Endothelial cell of umbilical vein (primary cell): Measurements from ENCODE around the gene WLS. TPM values are rescaled to one million over a fixed set of nuclear protein-coding genes. Genes with fewer than 3 reads are reported as not detected.

Experiments used
- BruUV-seq: library from RNA; stranded (reverse); fragments of 400-500 nt; replicated peaks from 2 replicates; lab custom pipeline; 2021; lab: Mats Ljungman, UMichigan
- CTCF ChIA-PET: fragments of 300-600, 350-600 bp; sonication (Branson Sonifier 250); formaldehyde crosslinking; loops from one replicate; lab custom pipeline; 2021; ENCODE audit warnings: antibody characterized with exemption, inconsistent platforms; lab: Charles Lee
- POLR2A ChIA-PET: fragments of 300-600, 350-600 bp; sonication (Branson Sonifier 250); formaldehyde crosslinking; loops from one replicate; lab custom pipeline; 2021; ENCODE audit warnings: antibody characterized with exemption, inconsistent platforms; lab: Charles Lee
- DNase-seq: peaks from one replicate; pipeline ENCODE4 v3.0.0-alpha.2; 2011; ENCODE audit warnings: low read depth, low spot score
- FAIRE-seq: peaks from 2 replicates; lab custom pipeline; 2011; peaks lifted over from hg19 to GRCh38; lab: Jason Lieb, UNC
- H2AFZ ChIP-seq: 2 replicates; pipeline ENCODE4 v1.6.0; 2012; ENCODE audit warnings: low read depth, low read length, control low read depth, inconsistent platforms
- H3K27ac ChIP-seq: 2 replicates; pipeline ENCODE4 v1.5.1; 2011; ENCODE audit warnings: low read depth, mild to moderate bottlenecking, control low read depth, low read length, moderate library complexity; ENCODE audit not compliant: insufficient read depth
- H3K27me3 ChIP-seq, 2 experiments: 2 replicates each; pipeline versions ENCODE4 v1.6.0 to v1.6.1; 2011; ENCODE audit warnings: low read length in 2 of 2, mixed read lengths in 1 of 2; ENCODE audit not compliant: control insufficient read depth in 2 of 2, insufficient read depth in 2 of 2
- H3K36me3 ChIP-seq, 2 experiments: 2 replicates in 1 of 2; 3 replicates in 1 of 2; pipeline ENCODE4 v1.5.1; 2011; ENCODE audit warnings: low read length in 2 of 2, mild to moderate bottlenecking in 1 of 2, moderate library complexity in 1 of 2; ENCODE audit not compliant: control insufficient read depth in 2 of 2, insufficient read depth in 2 of 2; ENCODE audit errors: extremely low read depth in 1 of 2
- H3K4me1 ChIP-seq: 3 replicates; pipeline ENCODE4 v1.5.1; 2011; ENCODE audit warnings: mild to moderate bottlenecking, low read length; ENCODE audit not compliant: control insufficient read depth, insufficient read depth; ENCODE audit errors: extremely low read depth
- H3K4me2 ChIP-seq: 2 replicates; pipeline ENCODE4 v1.6.1; 2011; ENCODE audit warnings: low read length, control low read depth, mixed read lengths; ENCODE audit not compliant: insufficient read depth
- H3K4me3 ChIP-seq, 3 experiments: fragments of 200-600 bp in 1 of 3; sonication (generic), shearing (Covaris generic) in 1 of 3; replicated peaks in 1 of 3; 2 replicates each; pipeline ENCODE4 v1.5.1; 2011 to 2016; ENCODE audit warnings: control low read depth in 3 of 3, low read length in 3 of 3, mild to moderate bottlenecking in 2 of 3, inconsistent platforms in 1 of 3, low read depth in 1 of 3, moderate library complexity in 1 of 3; ENCODE audit not compliant: insufficient read depth in 1 of 3
- H3K79me2 ChIP-seq: 2 replicates; pipeline ENCODE4 v1.6.0; 2012; ENCODE audit warnings: low read length, inconsistent platforms; ENCODE audit not compliant: control insufficient read depth, insufficient read depth
- H3K9ac ChIP-seq: replicated peaks from 2 replicates; pipeline ENCODE3; 2011; ENCODE audit warnings: low read length, control low read depth; ENCODE audit not compliant: insufficient read depth; ENCODE audit errors: extremely low read depth
- H3K9me1 ChIP-seq: replicated peaks from 3 replicates; pipeline ENCODE4 v1.6.0; 2011; ENCODE audit warnings: mild to moderate bottlenecking, low read length; ENCODE audit not compliant: control insufficient read depth, insufficient read depth; ENCODE audit errors: extremely low read depth
- H3K9me3 ChIP-seq: replicated peaks from 2 replicates; pipeline ENCODE4 v1.5.1; 2012; ENCODE audit warnings: low read length, inconsistent platforms; ENCODE audit not compliant: control insufficient read depth, insufficient read depth
- H4K20me1 ChIP-seq: replicated peaks from 2 replicates; pipeline ENCODE3; 2011; ENCODE audit warnings: mild to moderate bottlenecking, low read length; ENCODE audit not compliant: control insufficient read depth, insufficient read depth; ENCODE audit errors: extremely low read depth
- CTCF ChIP-seq, 2 donors: IDR thresholded peaks; 1 replicate in 1 of 2; 2 replicates in 1 of 2; pipeline ENCODE4 v1.5.1; 2011; ENCODE audit warnings: low read length in 2 of 2, mild to moderate bottlenecking in 2 of 2, moderate library complexity in 2 of 2, control low read depth in 1 of 2, inconsistent platforms in 1 of 2, low read depth in 1 of 2; ENCODE audit not compliant: insufficient read depth in 1 of 2; ENCODE audit errors: extremely low read depth in 1 of 2
- EZH2 ChIP-seq: IDR thresholded peaks from 2 replicates; pipeline ENCODE4 v1.6.1; 2012; ENCODE audit warnings: borderline replicate concordance, low read depth, mild to moderate bottlenecking, moderate library complexity, low read length, inconsistent platforms; ENCODE audit not compliant: severe bottlenecking
- GATA2 ChIP-seq: IDR thresholded peaks from 2 replicates; pipeline ENCODE4 v1.7.0; 2011; ENCODE audit warnings: low read depth, mild to moderate bottlenecking, moderate library complexity, mixed read lengths, low read length; ENCODE audit not compliant: insufficient read length, insufficient read depth
- JUN ChIP-seq: IDR thresholded peaks from 2 replicates; pipeline ENCODE4 v1.6.1; 2011; ENCODE audit warnings: borderline replicate concordance, low read depth; ENCODE audit not compliant: insufficient read length, insufficient read depth
- MAX ChIP-seq: IDR thresholded peaks from 2 replicates; pipeline ENCODE4 v1.6.1; 2011; ENCODE audit not compliant: insufficient read depth, insufficient read length
- MYC ChIP-seq: IDR thresholded peaks from one replicate; pipeline ENCODE4 v1.6.1; 2011; ENCODE audit warnings: mild to moderate bottlenecking, low read depth, low read length
- POLR2A ChIP-seq: IDR thresholded peaks from 2 replicates; pipeline ENCODE4 v1.6.1; 2012; ENCODE audit warnings: low read depth, mild to moderate bottlenecking, control low read depth, low read length
- POLR2AphosphoS5 ChIP-seq: IDR thresholded peaks from 2 replicates; pipeline ENCODE4 v1.6.1; 2012; ENCODE audit warnings: low read depth, mild to moderate bottlenecking, control low read depth, low read length, moderate library complexity; ENCODE audit not compliant: insufficient read depth
- dilution Hi-C: fragments of 300-500 bp; cut with MboI; formaldehyde crosslinking; loops from one replicate; pipeline ENCODE4 v1.15.0; 2019; ENCODE audit warnings: low sequenced_read_pairs; ENCODE audit not compliant: extremely low pct_ligation_motif_present
- intact Hi-C: fragments of 100-400 bp; cut with micrococcal nuclease; formaldehyde crosslinking; loops from one replicate; pipeline ENCODE4 v1.10.0; 2022
- polyA plus RNA-seq, 4 experiments: library from polyadenylated mRNA; depleted of rRNA in 3 of 4; stranded (reverse) in 3 of 4; unstranded in 1 of 4; fragments of >200 nt; gene quantifications; 2 replicates each; pipeline versions ENCODE4 v1.2.1 to v1.2.3, GENCODE V29; 2011 to 2012; ENCODE audit warnings: missing spikeins in 1 of 4
- total RNA-seq: library from RNA; stranded (reverse); gene quantifications from 2 replicates; pipeline ENCODE4 v1.2.3, GENCODE V29; 2021

Gene WLS
- total and polyA plus RNA-seq, 2 donors (not counting 3 experiments of a cell fraction or from before 2014, with no cell fraction given), result 121 to 199 TPM

GRCh38 chr1:68115308-68115707 lies 117.0 kb downstream of the WLS start:
- H4K20me1 ChIP-seq, result no peaks in the 10 kb centered on the region
- ChIA-PET CTCF (interaction anchor here (0.8 to 7.5 kb wide), 9 partner anchors 228 to 475 kb away, joined by 3 to 142 read pairs (median 7); no protein-coding TSS in a partner anchor), POLR2A (no interaction called here)
- FAIRE-seq (no peak), DNase-seq (no peak)
- H3K9me3 ChIP-seq, result no peaks in the 10 kb centered on the region
- peaks cover 12% of the 10 kb centered on the region for H3K4me1 ChIP-seq
- dilution Hi-C loops (no loop called here), intact Hi-C loops (no loop called here)
- no peaks in the 10 kb centered on the region for H3K9me1 ChIP-seq
- H3K9ac ChIP-seq, result no peak overlapping the region
- BruUV-seq, result no TSS peak
- H3K27ac ChIP-seq, result no peak overlapping the region
- no peak overlapping the region for H3K4me2 ChIP-seq
- H2AFZ ChIP-seq, result no peak overlapping the region
- H3K27me3 ChIP-seq, result no peaks in the 10 kb centered on the region
- no peaks in the 10 kb centered on the region for H3K36me3 ChIP-seq
- H3K4me3 ChIP-seq, result no peak overlapping the region
- no peaks in the 10 kb centered on the region for H3K79me2 ChIP-seq
- TF ChIP-seq POLR2AphosphoS5, result no peak
- TF ChIP-seq JUN, result no peak
- TF ChIP-seq POLR2A, result no peak
- TF ChIP-seq GATA2, result no peak
- no peak for TF ChIP-seq MYC
- no peak for TF ChIP-seq MAX
- no peak for TF ChIP-seq CTCF (IDR thresholded peaks at IDR 0.05; ENCODE audit: extremely low read depth in 1 of 2, insufficient read depth in 1 of 2, low read depth in 1 of 2, low read length in 2 of 2)
- no peak for TF ChIP-seq EZH2
